Renal cortex interstitium (tissue), 3 donors: ENCODE measurements around the gene TMSB4X. TPM values are rescaled to one million over a fixed set of nuclear protein-coding genes. Genes with fewer than 3 reads are reported as not detected.

Experiments
- polyA plus RNA-seq, 3 donors: library from polyadenylated mRNA; unstranded; fragments of 120-200 nt; gene quantifications; one replicate each; pipeline ENCODE4 v1.2.1, GENCODE V29; 2013; ENCODE audit not compliant: insufficient read length in 3 of 3

Gene TMSB4X
- polyA plus RNA-seq, 3 donors = 2,669 to 3,446 (median 3,123) TPM

Other genes with a start within 250 kb of the TMSB4X start
- gene PRPS2, start 183.7 kb upstream of the TMSB4X start, polyA plus RNA-seq = 100 to 1,000 TPM in 2 of 3 donors, 10 to 100 TPM in 1; 94.3 to 147 (median 105) TPM
- gene TLR7, start 108.0 kb upstream of the TMSB4X start, polyA plus RNA-seq = under 1 TPM; 0.32 to 0.70 (median 0.51) TPM
- gene TLR8, start 68.5 kb upstream of the TMSB4X start, polyA plus RNA-seq = under 1 TPM; 0.29 to 0.44 (median 0.35) TPM
- gene FAM9C, start 69.5 kb downstream of the TMSB4X start, polyA plus RNA-seq = under 1 TPM; 0.17 to 0.48 (median 0.43) TPM